ENCODE data around the gene ANGPTL2. TPM values are rescaled to one million over a fixed set of nuclear protein-coding genes. Genes with fewer than 3 reads are reported as not detected.

ANGPTL2 gene
- total and polyA plus RNA-seq, 2 of the 4 experiments (the other 2 are of a cell fraction) = 9.5 to 25.1 TPM

DNA sequence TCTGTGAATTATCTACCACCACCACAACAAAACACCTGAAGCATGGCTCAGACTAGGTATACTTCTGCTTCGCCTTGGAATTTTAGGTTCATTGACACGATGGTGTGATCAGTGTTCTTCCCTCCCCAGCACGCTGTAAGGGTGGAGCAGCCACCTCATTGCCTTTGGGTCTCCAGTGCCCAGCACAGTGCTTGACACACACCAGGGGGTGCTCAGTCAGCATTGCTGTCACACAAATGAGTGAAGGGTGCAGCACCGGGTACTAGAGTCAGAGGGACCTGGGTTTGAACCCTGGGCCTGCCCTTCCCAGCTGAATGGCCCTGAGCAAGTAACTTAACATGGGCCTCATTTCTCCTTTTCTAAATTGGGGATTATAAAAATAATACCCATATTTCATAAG lies 9.9 kb upstream of the ANGPTL2 start:
- DNase-seq = no peak
- ATAC-seq (ENCODE audit: low read depth) = no peak
- dilution Hi-C loops (cut with HindIII; ENCODE audit: low sequenced_read_pairs, unreplicated experiment) = no loop called here
- peak overlapping the region; percentile 79 for H2BK20ac ChIP-seq (ENCODE audit: low read depth, low read length)
- peaks cover 3% of the 10 kb centered on the region; the same call in 1 of the 2 replicates for H4K20me1 ChIP-seq (ENCODE audit: insufficient read depth, low read length)
- H2AFZ ChIP-seq (replicated peaks; ENCODE audit: low read length, poor library complexity) = no peak overlapping the region
- TF ChIP-seq FOS (IDR thresholded peaks at IDR 0.05; ENCODE audit: low read depth, low read length) (no peak), NFE2L2 (IDR thresholded peaks at IDR 0.05; ENCODE audit: low read depth, low read length) (no peak), POLR2A (IDR thresholded peaks at IDR 0.05; ENCODE audit: low read depth, low read length) (no peak), CEBPB (IDR thresholded peaks at IDR 0.05; ENCODE audit: low read depth, low read length) (no peak), SMC3 (IDR thresholded peaks at IDR 0.05; ENCODE audit: low read depth, low read length) (no peak), MAFK (IDR thresholded peaks at IDR 0.05; ENCODE audit: low read depth, low read length) (no peak), CHD1 (IDR thresholded peaks at IDR 0.05; ENCODE audit: low read depth, low read length) (no peak), RCOR1 (IDR thresholded peaks at IDR 0.05; ENCODE audit: insufficient replicate concordance, low read length) (no peak), RAD21 (IDR thresholded peaks at IDR 0.05; ENCODE audit: low read length) (no peak), BHLHE40 (IDR thresholded peaks at IDR 0.05; ENCODE audit: low read depth, low read length) (no peak), MAZ (IDR thresholded peaks at IDR 0.05; ENCODE audit: borderline replicate concordance, low read depth, low read length) (no peak)
- TF ChIP-seq, protein P1, sequence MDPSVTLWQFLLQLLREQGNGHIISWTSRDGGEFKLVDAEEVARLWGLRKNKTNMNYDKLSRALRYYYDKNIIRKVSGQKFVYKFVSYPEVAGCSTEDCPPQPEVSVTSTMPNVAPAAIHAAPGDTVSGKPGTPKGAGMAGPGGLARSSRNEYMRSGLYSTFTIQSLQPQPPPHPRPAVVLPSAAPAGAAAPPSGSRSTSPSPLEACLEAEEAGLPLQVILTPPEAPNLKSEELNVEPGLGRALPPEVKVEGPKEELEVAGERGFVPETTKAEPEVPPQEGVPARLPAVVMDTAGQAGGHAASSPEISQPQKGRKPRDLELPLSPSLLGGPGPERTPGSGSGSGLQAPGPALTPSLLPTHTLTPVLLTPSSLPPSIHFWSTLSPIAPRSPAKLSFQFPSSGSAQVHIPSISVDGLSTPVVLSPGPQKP (IDR thresholded peaks at IDR 0.05; ENCODE audit: borderline replicate concordance, low read depth, low read length) = no peak
- TF ChIP-seq, protein P2, sequence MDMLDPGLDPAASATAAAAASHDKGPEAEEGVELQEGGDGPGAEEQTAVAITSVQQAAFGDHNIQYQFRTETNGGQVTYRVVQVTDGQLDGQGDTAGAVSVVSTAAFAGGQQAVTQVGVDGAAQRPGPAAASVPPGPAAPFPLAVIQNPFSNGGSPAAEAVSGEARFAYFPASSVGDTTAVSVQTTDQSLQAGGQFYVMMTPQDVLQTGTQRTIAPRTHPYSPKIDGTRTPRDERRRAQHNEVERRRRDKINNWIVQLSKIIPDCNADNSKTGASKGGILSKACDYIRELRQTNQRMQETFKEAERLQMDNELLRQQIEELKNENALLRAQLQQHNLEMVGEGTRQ (IDR thresholded peaks at IDR 0.05; ENCODE audit: low read depth, low read length) = no peak
- TF ChIP-seq, protein P3, sequence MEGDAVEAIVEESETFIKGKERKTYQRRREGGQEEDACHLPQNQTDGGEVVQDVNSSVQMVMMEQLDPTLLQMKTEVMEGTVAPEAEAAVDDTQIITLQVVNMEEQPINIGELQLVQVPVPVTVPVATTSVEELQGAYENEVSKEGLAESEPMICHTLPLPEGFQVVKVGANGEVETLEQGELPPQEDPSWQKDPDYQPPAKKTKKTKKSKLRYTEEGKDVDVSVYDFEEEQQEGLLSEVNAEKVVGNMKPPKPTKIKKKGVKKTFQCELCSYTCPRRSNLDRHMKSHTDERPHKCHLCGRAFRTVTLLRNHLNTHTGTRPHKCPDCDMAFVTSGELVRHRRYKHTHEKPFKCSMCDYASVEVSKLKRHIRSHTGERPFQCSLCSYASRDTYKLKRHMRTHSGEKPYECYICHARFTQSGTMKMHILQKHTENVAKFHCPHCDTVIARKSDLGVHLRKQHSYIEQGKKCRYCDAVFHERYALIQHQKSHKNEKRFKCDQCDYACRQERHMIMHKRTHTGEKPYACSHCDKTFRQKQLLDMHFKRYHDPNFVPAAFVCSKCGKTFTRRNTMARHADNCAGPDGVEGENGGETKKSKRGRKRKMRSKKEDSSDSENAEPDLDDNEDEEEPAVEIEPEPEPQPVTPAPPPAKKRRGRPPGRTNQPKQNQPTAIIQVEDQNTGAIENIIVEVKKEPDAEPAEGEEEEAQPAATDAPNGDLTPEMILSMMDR (conservative IDR thresholded peaks at IDR 0.05; ENCODE audit: low read depth, low read length) = no peak
- H2BK120ac ChIP-seq (ENCODE audit: low read depth, low read length) = peak overlapping the region; percentile 93
- no peaks in the 10 kb centered on the region for H3K36me3 ChIP-seq (ENCODE audit: control insufficient read depth, insufficient read depth, low read length)
- H3K9me1 ChIP-seq (ENCODE audit: insufficient read depth, low read length) = peaks cover 31% of the 10 kb centered on the region
- peak overlapping the region; percentile 98 for H2AK5ac ChIP-seq (ENCODE audit: low read depth, low read length)
- H3K4me2 ChIP-seq (ENCODE audit: low read depth, low read length) = no peak overlapping the region
- H3K23ac ChIP-seq (ENCODE audit: low read depth, low read length) = peak overlapping the region; percentile 49
- H4K91ac ChIP-seq (ENCODE audit: insufficient read depth, low read depth, low read length) = peak overlapping the region; percentile 82
- H3K9ac ChIP-seq (ENCODE audit: low read depth, low read length) = no peak overlapping the region
- BruUV-seq (replicated peaks) = no TSS peak
- peak overlapping the region; percentile 8 to 46; a peak in 3 of 4 replicates for H4K8ac ChIP-seq (ENCODE audit: low read depth in 2 of 2, low read length in 2 of 2)
- CTCF ChIA-PET = interaction anchor here (1.3 kb wide), 1 partner anchor 168 kb away, joined by 3 read pairs; no protein-coding TSS in a partner anchor
- peak overlapping the region; percentile 30 for H2AK9ac ChIP-seq (replicated peaks; ENCODE audit: low read depth, low read length, poor library complexity)
- no peaks in the 10 kb centered on the region for H3K9me3 ChIP-seq (ENCODE audit: control insufficient read depth, insufficient read depth, low read length)
- H3K4ac ChIP-seq (ENCODE audit: low read depth, low read length) = peak overlapping the region; percentile 78
- H2BK5ac ChIP-seq (ENCODE audit: low read depth, low read length, poor library complexity, severe bottlenecking) = peak overlapping the region; percentile 91
- intact Hi-C loops (cut with micrococcal nuclease) = no loop called here
- H3K27ac ChIP-seq (ENCODE audit: insufficient read depth, low read length) = peak overlapping the region; percentile 48; the same call in 1 of the 2 replicates
- H3K14ac ChIP-seq (replicated peaks; ENCODE audit: low read depth, low read length) = peak overlapping the region; percentile 20; the same call in 1 of the 2 replicates
- H3K18ac ChIP-seq (ENCODE audit: low read depth, low read length) = peak overlapping the region; percentile 59
- peak overlapping the region; percentile 17; the same call in 1 of the 2 replicates for H4K5ac ChIP-seq (ENCODE audit: low read depth, low read length)
- H3K27me3 ChIP-seq (ENCODE audit: control insufficient read depth, insufficient read depth, low read length) = no peaks in the 10 kb centered on the region
- H3K79me1 ChIP-seq (ENCODE audit: low read depth in 1 of 2, low read length in 2 of 2) = peaks cover 0 to 11% of the 10 kb centered on the region in 2 experiments; a peak in 2 of 4 replicates
- peak overlapping the region; percentile 41; the same call in 1 of the 3 replicates for H2BK15ac ChIP-seq (ENCODE audit: low read depth, low read length)
- 86% methylated on average over 2 of the region's 4 CpGs; no CpG with 5 or more reads in 1 of the 2 experiments for WGBS, 2 experiments (ENCODE audit: extremely low coverage in 2 of 2, insufficient read length in 1 of 2)
- POLR2A ChIA-PET (ENCODE audit: unreplicated experiment) = interaction anchor here (1.1 kb wide), 1 partner anchor 58 kb away, joined by 4 read pairs; no protein-coding TSS in a partner anchor
- H3K56ac ChIP-seq (ENCODE audit: extremely low read depth, insufficient read depth, low read length) = no peak overlapping the region
- H3K4me3 ChIP-seq (ENCODE audit: insufficient read depth, low read depth, low read length) = no peak overlapping the region
- in situ Hi-C loops (cut with MboI; ENCODE audit: low sequenced_read_pairs) = no loop called here
- peaks cover 48% of the 10 kb centered on the region for H3K4me1 ChIP-seq (ENCODE audit: control insufficient read depth, insufficient read depth, low read length)
